ENCODE measurements around the gene SLC9A8. TPM values are rescaled to one million over a fixed set of nuclear protein-coding genes. Genes with fewer than 3 reads are reported as not detected.

Gene SLC9A8
- polyA plus RNA-seq, 2 of the 4 experiments (the other 2 are of a cell fraction): 5.0 to 7.9 TPM

DNA sequence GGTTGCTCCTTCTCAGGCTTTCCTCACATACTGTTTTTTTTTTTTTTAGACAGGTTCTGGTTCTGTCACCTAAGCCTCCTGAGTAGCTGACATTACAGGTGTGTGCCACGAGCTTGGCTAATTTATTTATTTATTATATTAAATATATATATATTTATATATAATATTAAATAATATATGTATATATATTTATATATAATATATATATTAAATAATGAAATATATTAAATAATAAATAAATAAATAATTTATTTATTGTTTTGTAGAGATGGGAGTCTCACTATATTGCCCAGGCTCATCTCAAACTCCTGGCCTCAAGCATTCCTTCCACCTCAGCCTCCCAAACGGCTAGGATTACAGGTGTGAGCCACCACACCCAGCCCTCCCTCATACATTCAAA lies 28.3 kb upstream of the SLC9A8 start:
- no peak for FAIRE-seq
- H3K27ac ChIP-seq: peak overlapping the region in 1 of 2 experiments; percentile 84; a peak in 2 of 6 replicates
- 78% methylated on average over 2 of the region's 2 CpGs for WGBS (ENCODE audit: missing lambda C conversion rate)

GRCh38 chr20:49785149-49785851 lies 27.3 kb upstream of the SLC9A8 start:
- Histone ChIP-seq H3K27ac (peak overlapping the region; percentile 51 to 84; a peak in 5 of 6 replicates), H3K9me3 (no peaks in the 10 kb centered on the region), H3K4me1 (peaks cover 34% of the 10 kb centered on the region), H3K4me3 (no peak overlapping the region), H3K4me2 (no peak overlapping the region)
- CTCF ChIA-PET: interaction anchor here (0.5 to 4.0 kb wide), 7 partner anchors 9 to 354 kb away, joined by 4 to 28 read pairs (median 7); no protein-coding TSS in a partner anchor
- FAIRE-seq: no peak
- 87% methylated on average over 15 of the region's 15 CpGs for WGBS (ENCODE audit: missing lambda C conversion rate)
- DNase-seq (ENCODE audit: low read depth in 1 of 2, low spot score in 1 of 2): no peak
- POLR2A ChIA-PET: no interaction called here
- no peak for ATAC-seq
- TF ChIP-seq FOXS1 (CRISPR knock-in tag; IDR thresholded peaks at IDR 0.05): no peak
- no peak for TF ChIP-seq RFX5 (IDR thresholded peaks at IDR 0.05)
- no peak for TF ChIP-seq KDM5A (IDR thresholded peaks at IDR 0.05)
- TF ChIP-seq E2F6 (IDR thresholded peaks at IDR 0.05; ENCODE audit: borderline replicate concordance, low read depth): no peak
- no peak for TF ChIP-seq EHF (CRISPR knock-in tag; IDR thresholded peaks at IDR 0.05)
- TF ChIP-seq, protein P1, sequence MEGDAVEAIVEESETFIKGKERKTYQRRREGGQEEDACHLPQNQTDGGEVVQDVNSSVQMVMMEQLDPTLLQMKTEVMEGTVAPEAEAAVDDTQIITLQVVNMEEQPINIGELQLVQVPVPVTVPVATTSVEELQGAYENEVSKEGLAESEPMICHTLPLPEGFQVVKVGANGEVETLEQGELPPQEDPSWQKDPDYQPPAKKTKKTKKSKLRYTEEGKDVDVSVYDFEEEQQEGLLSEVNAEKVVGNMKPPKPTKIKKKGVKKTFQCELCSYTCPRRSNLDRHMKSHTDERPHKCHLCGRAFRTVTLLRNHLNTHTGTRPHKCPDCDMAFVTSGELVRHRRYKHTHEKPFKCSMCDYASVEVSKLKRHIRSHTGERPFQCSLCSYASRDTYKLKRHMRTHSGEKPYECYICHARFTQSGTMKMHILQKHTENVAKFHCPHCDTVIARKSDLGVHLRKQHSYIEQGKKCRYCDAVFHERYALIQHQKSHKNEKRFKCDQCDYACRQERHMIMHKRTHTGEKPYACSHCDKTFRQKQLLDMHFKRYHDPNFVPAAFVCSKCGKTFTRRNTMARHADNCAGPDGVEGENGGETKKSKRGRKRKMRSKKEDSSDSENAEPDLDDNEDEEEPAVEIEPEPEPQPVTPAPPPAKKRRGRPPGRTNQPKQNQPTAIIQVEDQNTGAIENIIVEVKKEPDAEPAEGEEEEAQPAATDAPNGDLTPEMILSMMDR (IDR thresholded peaks at IDR 0.05): no peak
- TF ChIP-seq HOXB13 (CRISPR knock-in tag; IDR thresholded peaks at IDR 0.05; ENCODE audit: low read depth): no peak
- no peak for TF ChIP-seq RAD21 (conservative IDR thresholded peaks at IDR 0.05 in 1 of 2, IDR thresholded peaks at IDR 0.05 in 1 of 2)
- TF ChIP-seq RARB (CRISPR knock-in tag; IDR thresholded peaks at IDR 0.05): no peak
- TF ChIP-seq RNF2 (IDR thresholded peaks at IDR 0.05; ENCODE audit: borderline replicate concordance, low read depth): no peak
- no peak for TF ChIP-seq TFCP2L1 (CRISPR knock-in tag; IDR thresholded peaks at IDR 0.05)
- TF ChIP-seq, protein P2, sequence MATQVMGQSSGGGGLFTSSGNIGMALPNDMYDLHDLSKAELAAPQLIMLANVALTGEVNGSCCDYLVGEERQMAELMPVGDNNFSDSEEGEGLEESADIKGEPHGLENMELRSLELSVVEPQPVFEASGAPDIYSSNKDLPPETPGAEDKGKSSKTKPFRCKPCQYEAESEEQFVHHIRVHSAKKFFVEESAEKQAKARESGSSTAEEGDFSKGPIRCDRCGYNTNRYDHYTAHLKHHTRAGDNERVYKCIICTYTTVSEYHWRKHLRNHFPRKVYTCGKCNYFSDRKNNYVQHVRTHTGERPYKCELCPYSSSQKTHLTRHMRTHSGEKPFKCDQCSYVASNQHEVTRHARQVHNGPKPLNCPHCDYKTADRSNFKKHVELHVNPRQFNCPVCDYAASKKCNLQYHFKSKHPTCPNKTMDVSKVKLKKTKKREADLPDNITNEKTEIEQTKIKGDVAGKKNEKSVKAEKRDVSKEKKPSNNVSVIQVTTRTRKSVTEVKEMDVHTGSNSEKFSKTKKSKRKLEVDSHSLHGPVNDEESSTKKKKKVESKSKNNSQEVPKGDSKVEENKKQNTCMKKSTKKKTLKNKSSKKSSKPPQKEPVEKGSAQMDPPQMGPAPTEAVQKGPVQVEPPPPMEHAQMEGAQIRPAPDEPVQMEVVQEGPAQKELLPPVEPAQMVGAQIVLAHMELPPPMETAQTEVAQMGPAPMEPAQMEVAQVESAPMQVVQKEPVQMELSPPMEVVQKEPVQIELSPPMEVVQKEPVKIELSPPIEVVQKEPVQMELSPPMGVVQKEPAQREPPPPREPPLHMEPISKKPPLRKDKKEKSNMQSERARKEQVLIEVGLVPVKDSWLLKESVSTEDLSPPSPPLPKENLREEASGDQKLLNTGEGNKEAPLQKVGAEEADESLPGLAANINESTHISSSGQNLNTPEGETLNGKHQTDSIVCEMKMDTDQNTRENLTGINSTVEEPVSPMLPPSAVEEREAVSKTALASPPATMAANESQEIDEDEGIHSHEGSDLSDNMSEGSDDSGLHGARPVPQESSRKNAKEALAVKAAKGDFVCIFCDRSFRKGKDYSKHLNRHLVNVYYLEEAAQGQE (IDR thresholded peaks at IDR 0.05): no peak
- TF ChIP-seq FOSB (CRISPR knock-in tag; IDR thresholded peaks at IDR 0.05): no peak
- TF ChIP-seq CBX2 (IDR thresholded peaks at IDR 0.05; ENCODE audit: borderline replicate concordance, low read depth): no peak

More for the DNA sequence above, 28.3 kb upstream of the SLC9A8 start:
- H3K9me3 ChIP-seq: no peaks in the 10 kb centered on the region
- no peak for ATAC-seq
- H3K4me2 ChIP-seq: no peak overlapping the region
- TF ChIP-seq EHMT2 (IDR thresholded peaks at IDR 0.05; ENCODE audit: low read depth) (no peak), ZFP36 (IDR thresholded peaks at IDR 0.05; ENCODE audit: borderline replicate concordance, partially characterized antibody) (no peak), NFE2L2 (conservative IDR thresholded peaks at IDR 0.05; ENCODE audit: low read length) (no peak), RFX5 (IDR thresholded peaks at IDR 0.05) (no peak), POLR2AphosphoS2 (conservative IDR thresholded peaks at IDR 0.05; ENCODE audit: low read length) (no peak), MAZ (IDR thresholded peaks at IDR 0.05; ENCODE audit: borderline replicate concordance, low read depth, low read length) (no peak), CEBPB (IDR thresholded peaks at IDR 0.05) (no peak), BHLHE40 (IDR thresholded peaks at IDR 0.05; ENCODE audit: low read depth, low read length) (no peak), HOXB5 (CRISPR knock-in tag; IDR thresholded peaks at IDR 0.05) (no peak), ESRRA (IDR thresholded peaks at IDR 0.05; ENCODE audit: borderline replicate concordance, low read length) (no peak), MYC (IDR thresholded peaks at IDR 0.05; ENCODE audit: borderline replicate concordance, low read length) (no peak), TP53 (CRISPR knock-in tag; IDR thresholded peaks at IDR 0.05) (no peak), RCOR1 (IDR thresholded peaks at IDR 0.05; ENCODE audit: low read depth, low read length) (no peak), KDM5A (IDR thresholded peaks at IDR 0.05) (no peak)
- TF ChIP-seq, protein P3, sequence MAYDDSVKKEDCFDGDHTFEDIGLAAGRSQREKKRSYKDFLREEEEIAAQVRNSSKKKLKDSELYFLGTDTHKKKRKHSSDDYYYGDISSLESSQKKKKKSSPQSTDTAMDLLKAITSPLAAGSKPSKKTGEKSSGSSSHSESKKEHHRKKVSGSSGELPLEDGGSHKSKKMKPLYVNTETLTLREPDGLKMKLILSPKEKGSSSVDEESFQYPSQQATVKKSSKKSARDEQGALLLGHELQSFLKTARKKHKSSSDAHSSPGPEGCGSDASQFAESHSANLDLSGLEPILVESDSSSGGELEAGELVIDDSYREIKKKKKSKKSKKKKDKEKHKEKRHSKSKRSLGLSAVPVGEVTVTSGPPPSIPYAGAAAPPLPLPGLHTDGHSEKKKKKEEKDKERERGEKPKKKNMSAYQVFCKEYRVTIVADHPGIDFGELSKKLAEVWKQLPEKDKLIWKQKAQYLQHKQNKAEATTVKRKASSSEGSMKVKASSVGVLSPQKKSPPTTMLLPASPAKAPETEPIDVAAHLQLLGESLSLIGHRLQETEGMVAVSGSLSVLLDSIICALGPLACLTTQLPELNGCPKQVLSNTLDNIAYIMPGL (CRISPR knock-in tag; IDR thresholded peaks at IDR 0.05; ENCODE audit: borderline replicate concordance): no peak
- TF ChIP-seq, protein P2 (IDR thresholded peaks at IDR 0.05): no peak
- peaks cover 24% of the 10 kb centered on the region for H3K4me1 ChIP-seq
- DNase-seq (ENCODE audit: low read depth in 1 of 2, low spot score in 1 of 2): no peak
- no peak overlapping the region for H3K4me3 ChIP-seq
- ChIA-PET POLR2A (no interaction called here), CTCF (interaction anchor here (4.0 kb wide), 1 partner anchor 8 kb away, joined by 28 read pairs; no protein-coding TSS in a partner anchor)
